Breast epithelium (tissue), 3 donors: ENCODE measurements around the gene TOX3.

Source experiments
- POLR2A ChIP-seq: fragments of 450-650 bp; IDR thresholded peaks from one replicate; pipeline ENCODE4 v1.6.1; 2016; ENCODE audit warnings: antibody characterized with exemption, mild to moderate bottlenecking, moderate library complexity
- TF ChIP-seq, protein P1 (sequence below), 3 donors: fragments of 450-650 bp; IDR thresholded peaks; one replicate each; pipeline ENCODE4 v1.5.1; 2016 to 2017; ENCODE audit warnings: antibody characterized with exemption in 3 of 3, mild to moderate bottlenecking in 3 of 3, moderate library complexity in 3 of 3

DNA sequence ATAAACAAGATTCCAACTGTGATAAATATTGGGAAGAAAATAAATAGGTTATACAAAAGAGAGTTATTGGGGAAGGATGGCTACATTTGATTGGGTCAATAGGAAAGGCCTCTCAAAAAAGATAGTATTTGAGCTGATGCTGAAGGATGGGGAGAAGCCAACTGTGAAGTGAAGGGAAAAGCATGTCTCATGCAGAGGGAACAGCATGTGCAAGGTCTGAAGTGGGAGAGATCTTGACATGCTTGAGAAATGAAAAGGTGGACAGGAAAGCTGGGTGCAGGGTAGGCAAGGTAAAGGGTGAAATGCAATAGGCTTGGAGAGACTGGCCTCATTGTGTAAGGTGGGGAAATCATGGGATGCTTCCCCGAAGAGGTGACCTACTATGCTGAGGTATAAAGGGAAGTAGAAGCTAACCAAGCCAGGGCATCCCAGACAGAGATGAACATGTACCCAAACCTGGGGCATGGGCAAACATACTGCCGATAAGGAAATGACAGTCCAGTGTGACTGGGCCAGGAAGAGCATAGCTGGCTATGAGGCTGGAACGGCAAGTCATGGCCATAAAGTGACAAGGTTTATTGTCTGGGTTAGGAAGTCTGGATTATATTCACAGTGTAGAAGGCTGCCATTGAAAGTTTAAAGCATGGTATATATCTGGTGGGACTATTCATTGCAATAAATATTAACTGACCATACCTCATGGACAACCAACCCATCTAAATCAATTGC lies 91.2 kb downstream of the TOX3 start:
- TF ChIP-seq, protein P1, sequence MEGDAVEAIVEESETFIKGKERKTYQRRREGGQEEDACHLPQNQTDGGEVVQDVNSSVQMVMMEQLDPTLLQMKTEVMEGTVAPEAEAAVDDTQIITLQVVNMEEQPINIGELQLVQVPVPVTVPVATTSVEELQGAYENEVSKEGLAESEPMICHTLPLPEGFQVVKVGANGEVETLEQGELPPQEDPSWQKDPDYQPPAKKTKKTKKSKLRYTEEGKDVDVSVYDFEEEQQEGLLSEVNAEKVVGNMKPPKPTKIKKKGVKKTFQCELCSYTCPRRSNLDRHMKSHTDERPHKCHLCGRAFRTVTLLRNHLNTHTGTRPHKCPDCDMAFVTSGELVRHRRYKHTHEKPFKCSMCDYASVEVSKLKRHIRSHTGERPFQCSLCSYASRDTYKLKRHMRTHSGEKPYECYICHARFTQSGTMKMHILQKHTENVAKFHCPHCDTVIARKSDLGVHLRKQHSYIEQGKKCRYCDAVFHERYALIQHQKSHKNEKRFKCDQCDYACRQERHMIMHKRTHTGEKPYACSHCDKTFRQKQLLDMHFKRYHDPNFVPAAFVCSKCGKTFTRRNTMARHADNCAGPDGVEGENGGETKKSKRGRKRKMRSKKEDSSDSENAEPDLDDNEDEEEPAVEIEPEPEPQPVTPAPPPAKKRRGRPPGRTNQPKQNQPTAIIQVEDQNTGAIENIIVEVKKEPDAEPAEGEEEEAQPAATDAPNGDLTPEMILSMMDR (IDR thresholded peaks at IDR 0.05): no peak
- TF ChIP-seq POLR2A: no peak
